Keratinocyte (primary cell): ENCODE data around the gene PALM2AKAP2. TPM values are rescaled to one million over a fixed set of nuclear protein-coding genes. Genes with fewer than 3 reads are reported as not detected.

Source experiments
- DNase-seq: peaks from one replicate; pipeline ENCODE4 v3.0.0-alpha.2; 2011; ENCODE audit warnings: low read depth, missing footprints, low spot score
- FAIRE-seq: peaks from 2 replicates; lab custom pipeline; 2011; peaks lifted over from hg19 to GRCh38; lab: Jason Lieb, UNC
- H2AFZ ChIP-seq: 2 replicates; pipeline ENCODE4 v1.6.0; 2012; ENCODE audit warnings: low read length, control low read depth, inconsistent platforms; ENCODE audit not compliant: control insufficient read depth
- H3K27ac ChIP-seq: 2 replicates; pipeline ENCODE4 v1.5.1; 2011; ENCODE audit warnings: low read length; ENCODE audit not compliant: control insufficient read depth, insufficient read depth
- H3K27me3 ChIP-seq: 3 replicates; pipeline ENCODE4 v1.6.0; 2011; ENCODE audit warnings: low read length; ENCODE audit not compliant: control insufficient read depth, insufficient read depth; ENCODE audit errors: extremely low read depth
- H3K36me3 ChIP-seq, 2 experiments: 2 replicates in 1 of 2; 3 replicates in 1 of 2; pipeline ENCODE4 v1.5.1; 2011; ENCODE audit warnings: low read length in 2 of 2, mild to moderate bottlenecking in 1 of 2; ENCODE audit not compliant: control insufficient read depth in 2 of 2, insufficient read depth in 2 of 2; ENCODE audit errors: extremely low read depth in 1 of 2
- H3K4me1 ChIP-seq: 3 replicates; pipeline ENCODE4 v1.5.1; 2011; ENCODE audit warnings: low read length; ENCODE audit not compliant: control insufficient read depth, insufficient read depth; ENCODE audit errors: extremely low read depth
- H3K4me2 ChIP-seq: 3 replicates; pipeline ENCODE4 v1.6.0; 2011; ENCODE audit warnings: low read depth, low read length; ENCODE audit not compliant: control insufficient read depth, insufficient read depth; ENCODE audit errors: extremely low read depth
- H3K4me3 ChIP-seq, 3 experiments: fragments of 200-600 bp in 1 of 3; sonication (generic) in 1 of 3; 2 replicates in 2 of 3; 3 replicates in 1 of 3; pipeline ENCODE4 v1.5.1; 2011 to 2016; ENCODE audit warnings: low read length in 3 of 3, mild to moderate bottlenecking in 3 of 3, control low read depth in 2 of 3, inconsistent platforms in 1 of 3, low read depth in 1 of 3, mixed read lengths in 1 of 3, mixed run types in 1 of 3, moderate library complexity in 1 of 3; ENCODE audit not compliant: control insufficient read depth in 2 of 3, insufficient read depth in 2 of 3; ENCODE audit errors: extremely low read depth in 1 of 3
- H3K79me2 ChIP-seq: 2 replicates; pipeline ENCODE4 v1.6.0; 2012; ENCODE audit warnings: low read length; ENCODE audit not compliant: control insufficient read depth, insufficient read depth
- H3K9ac ChIP-seq: 3 replicates; pipeline ENCODE4 v1.6.0; 2011; ENCODE audit warnings: low read length; ENCODE audit not compliant: control insufficient read depth, insufficient read depth; ENCODE audit errors: extremely low read depth
- H3K9me1 ChIP-seq: 3 replicates; pipeline ENCODE4 v1.6.0; 2011; ENCODE audit warnings: low read length; ENCODE audit not compliant: control insufficient read depth, insufficient read depth; ENCODE audit errors: extremely low read depth
- H3K9me3 ChIP-seq: 2 replicates; pipeline ENCODE4 v1.5.1; 2012; ENCODE audit warnings: low read depth, low read length; ENCODE audit not compliant: control insufficient read depth
- H4K20me1 ChIP-seq: 3 replicates; pipeline ENCODE4 v1.6.0; 2011; ENCODE audit warnings: low read length; ENCODE audit not compliant: control insufficient read depth, insufficient read depth; ENCODE audit errors: extremely low read depth
- CTCF ChIP-seq, 3 experiments: IDR thresholded peaks in 1 of 3; conservative IDR thresholded peaks in 1 of 3; optimal IDR thresholded peaks in 1 of 3; 2 replicates in 2 of 3; 3 replicates in 1 of 3; pipeline versions ENCODE3 to v1.5.1; 2011; ENCODE audit warnings: low read length in 3 of 3, mild to moderate bottlenecking in 3 of 3, moderate library complexity in 2 of 3, control low read depth in 1 of 3, inconsistent platforms in 1 of 3; ENCODE audit not compliant: insufficient read depth in 2 of 3; ENCODE audit errors: extremely low read depth in 1 of 3
- EZH2 ChIP-seq: IDR thresholded peaks from one replicate; pipeline ENCODE4 v1.6.1; 2012; ENCODE audit warnings: inconsistent platforms, mild to moderate bottlenecking, low read length, moderate library complexity
- dilution Hi-C: fragments of 300-500 bp; cut with MboI; formaldehyde crosslinking; loops from one replicate; pipeline ENCODE4 v1.7.0; 2020; ENCODE audit warnings: low sequenced_read_pairs; ENCODE audit not compliant: extremely low pct_ligation_motif_present
- polyA plus RNA-seq, 5 experiments: library from polyadenylated mRNA; depleted of rRNA in 3 of 5; stranded (reverse) in 3 of 5; stranded (forward) in 1 of 5; unstranded in 1 of 5; fragments of >200 nt; gene quantifications; 1 replicate in 1 of 5; 2 replicates in 3 of 5; 3 replicates in 1 of 5; pipeline versions ENCODE4 v1.2.1 to v1.2.3, GENCODE V29; 2011 to 2012; ENCODE audit warnings: missing spikeins in 2 of 5, low read depth in 1 of 5, low replicate concordance in 1 of 5

PALM2AKAP2 gene
- polyA plus RNA-seq, 1 donor (not counting 4 experiments of a cell fraction or from before 2014, with no cell fraction given): 3.6 TPM

DNA sequence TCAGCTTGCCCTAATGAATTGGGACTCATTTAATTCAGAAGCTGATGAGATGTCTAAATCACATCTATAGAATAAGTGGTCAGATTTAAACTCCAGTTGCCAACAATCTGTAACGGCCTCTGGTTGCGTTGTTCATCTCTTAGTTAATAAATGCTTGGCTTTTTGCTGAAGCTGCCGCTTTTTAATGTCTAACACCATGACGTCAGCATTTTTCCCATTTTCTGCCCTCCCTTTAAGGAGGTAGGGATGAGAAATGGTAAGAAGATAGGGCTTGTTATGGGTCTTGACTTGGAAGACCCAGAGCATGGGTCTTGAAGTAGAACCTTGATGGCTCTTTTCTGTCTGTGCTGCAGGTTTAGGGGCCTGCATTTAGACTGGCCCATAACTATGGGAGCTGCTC, 33.3 kb downstream of the PALM2AKAP2 start:
- Histone ChIP-seq H3K9me1 (peaks cover 2% of the 10 kb centered on the region), H3K27ac (no peak overlapping the region), H3K27me3 (no peaks in the 10 kb centered on the region), H3K9ac (no peak overlapping the region), H3K36me3 (no peaks in the 10 kb centered on the region), H2AFZ (no peak overlapping the region), H3K79me2 (no peaks in the 10 kb centered on the region), H3K4me3 (no peak overlapping the region), H3K4me1 (peaks cover 31% of the 10 kb centered on the region), H3K9me3 (no peaks in the 10 kb centered on the region), H4K20me1 (no peaks in the 10 kb centered on the region), H3K4me2 (no peak overlapping the region)
- FAIRE-seq (no peak), DNase-seq (no peak)
- dilution Hi-C loops: no loop called here
- TF ChIP-seq CTCF (optimal IDR thresholded peaks at IDR 0.05 in 1 of 3, IDR thresholded peaks at IDR 0.05 in 1 of 3, conservative IDR thresholded peaks at IDR 0.05 in 1 of 3; ENCODE audit: extremely low read depth in 1 of 3, insufficient read depth in 2 of 3, low read length in 3 of 3): no peak
- no peak for TF ChIP-seq EZH2

GRCh38 chr9:109813829-109814228, 33.8 kb downstream of the PALM2AKAP2 start:
- H3K9ac ChIP-seq: no peak overlapping the region
- TF ChIP-seq CTCF (optimal IDR thresholded peaks at IDR 0.05 in 1 of 3, IDR thresholded peaks at IDR 0.05 in 1 of 3, conservative IDR thresholded peaks at IDR 0.05 in 1 of 3; ENCODE audit: extremely low read depth in 1 of 3, insufficient read depth in 2 of 3, low read length in 3 of 3): no peak
- TF ChIP-seq EZH2: no peak
- H3K27ac ChIP-seq: no peak overlapping the region
- H4K20me1 ChIP-seq: no peaks in the 10 kb centered on the region
- H3K36me3 ChIP-seq: no peaks in the 10 kb centered on the region
- DNase-seq (no peak), FAIRE-seq (no peak)
- peaks cover 2% of the 10 kb centered on the region for H3K9me1 ChIP-seq
- dilution Hi-C loops: no loop called here
- H3K27me3 ChIP-seq: no peaks in the 10 kb centered on the region
- no peak overlapping the region for H3K4me2 ChIP-seq
- peaks cover 31% of the 10 kb centered on the region for H3K4me1 ChIP-seq
- H3K79me2 ChIP-seq: no peaks in the 10 kb centered on the region
- H3K9me3 ChIP-seq: no peaks in the 10 kb centered on the region
- H2AFZ ChIP-seq: no peak overlapping the region
- H3K4me3 ChIP-seq: no peak overlapping the region
